GM18873 (cell line): ENCODE data around the gene MKRN2OS.

Experiments used
- ATAC-seq: cut with Tn5 transposase; IDR thresholded peaks from one replicate; pipeline ENCODE4 v1.9.1; 2021; ENCODE audit warnings: mild to moderate bottlenecking, moderate library complexity, moderate number of reproducible peaks; ENCODE audit not compliant: unreplicated experiment, low FRiP score

Gene MKRN2OS

DNA sequence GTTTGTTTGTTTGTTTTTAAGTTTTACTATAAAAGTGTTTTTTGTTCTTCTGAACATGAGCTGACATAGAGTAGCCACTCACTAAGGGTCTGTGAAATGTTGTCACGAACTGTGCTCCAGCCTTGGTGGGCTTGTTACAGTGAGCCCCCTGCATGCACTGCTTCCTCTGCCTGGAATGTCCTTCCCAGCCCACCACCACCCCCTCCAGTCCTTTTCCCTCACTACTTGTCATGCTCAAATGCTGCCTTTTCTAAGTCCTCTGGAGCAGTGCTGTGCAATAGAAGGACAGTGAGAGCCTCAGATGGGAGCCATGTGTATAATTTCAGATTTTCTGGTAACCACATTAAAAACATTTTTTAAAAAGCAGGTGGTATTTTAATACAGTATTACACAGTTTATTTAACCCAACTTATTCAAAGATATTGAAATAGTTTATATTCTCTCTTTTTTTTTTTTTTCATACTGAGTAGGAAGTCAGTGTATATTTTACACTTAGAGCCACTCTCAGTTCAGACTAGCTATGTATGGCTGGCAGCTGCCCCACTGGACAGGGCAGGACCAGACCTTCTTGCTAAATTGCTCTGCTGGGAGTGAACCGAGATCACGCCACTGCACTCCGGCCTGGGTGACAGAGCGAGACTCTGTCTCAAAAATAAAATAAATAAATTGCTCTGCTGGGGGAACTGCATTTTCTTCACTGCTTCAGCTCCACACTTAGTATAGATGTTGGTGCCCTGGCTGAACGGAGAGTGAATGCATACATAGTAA, 26.9 kb downstream of the MKRN2OS start:
- no peak for ATAC-seq

- no peak for ATAC-seq
Observed at GRCh38 chr3:12516873-12517272, 28.4 kb downstream of the MKRN2OS start.

DNA sequence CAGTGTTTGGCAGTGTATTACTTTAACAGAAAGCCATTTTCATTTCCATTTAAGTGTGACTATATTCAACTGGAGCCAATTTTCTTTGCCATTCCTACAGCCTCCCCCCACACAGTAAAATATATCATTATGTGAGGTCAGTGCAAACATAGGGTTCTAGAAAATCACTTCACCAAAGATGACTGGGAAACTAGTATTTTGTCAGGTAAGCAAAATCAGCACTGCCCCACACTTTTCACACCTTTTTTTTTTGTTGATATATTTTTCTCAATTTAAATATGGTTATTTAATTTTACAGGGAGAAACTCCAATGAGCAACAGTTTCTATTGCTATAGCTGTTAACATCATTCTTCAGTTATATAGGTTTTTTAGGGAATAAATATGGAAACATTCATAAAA, 29.7 kb downstream of the MKRN2OS start:
- ATAC-seq = no peak

GRCh38 chr3:12513694-12514446, 31.4 kb downstream of the MKRN2OS start:
- no peak for ATAC-seq

GRCh38 chr3:12512534-12513118, 32.7 kb downstream of the MKRN2OS start:
- no peak for ATAC-seq

- ATAC-seq = no peak
Observed at GRCh38 chr3:12509466-12509865, 35.8 kb downstream of the MKRN2OS start.

DNA sequence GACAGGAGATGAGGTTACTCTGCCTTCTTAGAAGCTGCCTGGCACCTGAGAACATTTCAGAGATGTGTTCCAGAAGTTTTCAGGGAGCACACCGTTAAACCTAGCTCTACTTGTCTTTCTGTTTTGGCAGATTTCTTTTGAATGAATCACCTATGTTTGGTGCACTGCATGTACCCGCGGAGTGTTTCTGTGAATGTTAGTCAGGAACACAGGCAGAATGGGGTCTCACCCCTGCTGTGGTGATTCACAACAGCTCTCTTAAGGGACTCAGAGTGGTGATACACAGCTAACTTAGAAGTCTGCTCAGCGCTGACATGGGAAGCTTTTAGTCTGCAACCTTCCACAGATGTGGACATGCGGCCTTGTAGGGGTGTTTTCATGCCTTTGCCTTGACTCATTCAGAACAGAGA, 37.0 kb downstream of the MKRN2OS start:
- no peak for ATAC-seq

GRCh38 chr3:12507591-12508281, 37.6 kb downstream of the MKRN2OS start:
- no peak for ATAC-seq

DNA sequence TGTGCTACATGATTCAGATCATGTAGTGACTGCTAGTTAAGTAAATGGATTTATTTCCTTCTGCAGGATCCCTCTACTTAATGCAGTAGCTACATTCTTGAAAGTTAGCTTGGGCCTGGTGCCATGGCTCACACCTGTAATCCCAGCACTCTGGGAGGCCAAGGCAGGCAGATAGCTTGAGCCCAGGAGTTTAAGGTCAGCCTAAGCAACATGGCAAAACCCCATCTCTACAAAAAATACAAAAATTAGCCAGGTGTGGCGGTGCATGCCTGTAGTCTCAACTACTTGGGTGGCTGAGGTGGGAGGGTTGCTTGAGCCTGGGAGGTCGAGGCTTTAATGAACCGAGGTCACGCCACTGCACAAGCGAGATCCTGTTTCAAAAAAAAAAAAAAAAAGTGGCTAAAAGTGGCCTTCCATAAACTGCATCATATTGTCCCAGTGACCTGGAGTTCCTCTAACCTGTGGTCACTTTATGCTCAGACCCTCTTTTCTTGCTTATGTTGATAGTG, 39.0 kb downstream of the MKRN2OS start:
- ATAC-seq = no peak

DNA sequence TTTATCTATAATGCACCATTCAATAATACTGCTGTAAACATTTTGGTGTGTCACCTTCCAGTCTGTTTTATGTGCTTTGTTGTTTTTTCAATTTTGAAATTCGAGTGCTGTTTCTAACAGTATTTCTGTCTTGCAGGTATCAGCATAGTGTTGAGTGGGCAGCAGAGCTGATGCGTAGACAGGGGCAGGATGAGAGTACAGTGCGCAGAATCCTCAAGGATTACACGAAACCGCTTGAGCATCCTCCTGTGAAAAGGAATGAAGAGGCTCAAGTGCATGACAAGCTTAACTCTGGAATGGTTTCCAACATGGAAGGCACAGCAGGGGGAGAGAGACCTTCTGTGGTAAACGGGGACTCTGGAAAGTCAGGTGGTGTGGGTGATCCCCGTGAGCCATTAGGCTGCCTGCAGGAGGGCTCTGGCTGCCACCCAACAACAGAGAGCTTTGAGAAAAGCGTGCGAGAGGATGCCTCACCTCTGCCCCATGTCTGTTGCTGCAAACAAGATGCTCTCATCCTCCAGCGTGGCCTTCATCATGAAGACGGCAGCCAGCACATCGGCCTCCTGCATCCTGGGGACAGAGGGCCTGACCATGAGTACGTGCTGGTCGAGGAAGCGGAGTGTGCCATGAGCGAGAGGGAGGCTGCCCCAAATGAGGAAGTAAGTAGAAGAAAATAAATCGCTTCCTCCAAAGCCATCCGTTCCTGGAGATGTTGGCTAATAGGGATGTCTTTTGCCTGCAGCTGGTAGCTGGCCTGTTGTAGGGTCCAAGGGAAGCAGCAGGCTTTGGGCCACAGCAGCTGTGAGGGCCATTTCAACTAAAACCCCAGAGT, 42.0 kb downstream of the MKRN2OS start:
- ATAC-seq = no peak

- no peak for ATAC-seq
Observed at GRCh38 chr3:12501360-12502020, 43.8 kb downstream of the MKRN2OS start.

GRCh38 chr3:12499474-12499873, 45.8 kb downstream of the MKRN2OS start:
- ATAC-seq = no peak

DNA sequence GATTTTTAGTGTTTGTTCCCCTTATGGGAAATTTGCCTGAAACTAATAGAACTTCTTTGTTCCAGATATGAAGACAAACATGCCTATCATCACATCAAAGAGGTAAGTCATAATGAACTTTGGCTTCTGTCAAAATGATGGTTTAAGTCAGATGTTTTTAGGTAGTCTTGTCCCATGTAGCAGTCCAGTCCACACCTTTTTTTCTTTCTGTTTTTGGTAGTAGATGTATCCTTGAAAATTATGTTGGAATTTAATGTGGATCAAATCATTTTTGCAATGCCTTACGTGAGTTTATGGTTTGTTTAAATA, 48.9 kb downstream of the MKRN2OS start:
- no peak for ATAC-seq

GRCh38 chr3:12495749-12496452, 49.4 kb downstream of the MKRN2OS start:
- ATAC-seq = no peak

DNA sequence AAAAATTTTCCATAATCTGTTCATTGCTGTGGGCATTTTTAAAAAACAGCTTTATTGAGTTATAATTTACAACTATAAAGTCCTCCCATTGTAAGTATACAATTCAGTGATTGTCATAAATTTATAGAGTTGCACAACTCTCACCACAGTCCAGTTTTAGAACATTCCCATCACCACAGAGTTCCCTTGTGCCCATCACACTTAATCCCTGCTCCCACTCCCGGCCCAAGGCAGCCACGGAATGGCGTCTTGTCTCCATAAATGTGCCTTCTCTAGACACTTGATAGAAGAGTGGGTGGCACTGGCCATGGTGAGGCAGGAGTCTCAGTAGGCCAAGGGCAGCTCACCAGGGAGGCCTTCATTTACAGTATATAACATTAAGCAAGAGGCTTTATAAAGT, 54.8 kb downstream of the MKRN2OS start:
- ATAC-seq = no peak

GRCh38 chr3:12489832-12490231, 55.5 kb downstream of the MKRN2OS start:
- ATAC-seq = no peak
